Measurements from ENCODE around the gene NOL8.

NOL8 gene

GRCh38 chr9:92325269-92325990 lies at the start of gene NOL8, which contains the start of gene CENPP:
NOL8 (minus strand) TSS chr9:92325350; CDS start chr9:92324161, 1,189 bp downstream.
CENPP (plus strand) TSS chr9:92325953.
- Histone ChIP-seq H3K4me1 (ENCODE audit: insufficient read depth, low read length) (peaks cover 21% of the 10 kb centered on the region), H3K27me3 (ENCODE audit: insufficient read depth, low read length) (no peaks in the 10 kb centered on the region), H3K9me3 (ENCODE audit: low read length) (no peaks in the 10 kb centered on the region), H3K36me3 (ENCODE audit: insufficient read depth, low read length) (peaks cover 22% of the 10 kb centered on the region), H3K4me3 (ENCODE audit: low read length) (peak within 1 kb of the TSS; percentile 88), H2AFZ (ENCODE audit: low read depth, low read length) (peak within 1 kb of the TSS; percentile 98)

GRCh38 chr9:92373167-92373566 lies 48.0 kb upstream of the NOL8 start:
- Histone ChIP-seq H2AFZ (ENCODE audit: low read depth, low read length) (no peak overlapping the region), H3K27me3 (ENCODE audit: insufficient read depth, low read length) (no peaks in the 10 kb centered on the region), H3K9me3 (ENCODE audit: low read length) (no peaks in the 10 kb centered on the region), H3K36me3 (ENCODE audit: insufficient read depth, low read length) (no peaks in the 10 kb centered on the region), H3K4me3 (ENCODE audit: low read length) (no peak overlapping the region), H3K4me1 (ENCODE audit: insufficient read depth, low read length) (no peaks in the 10 kb centered on the region)

- no peaks in the 10 kb centered on the region for H3K36me3 ChIP-seq (ENCODE audit: insufficient read depth, low read length)
- no peaks in the 10 kb centered on the region for H3K27me3 ChIP-seq (ENCODE audit: insufficient read depth, low read length)
- H3K4me1 ChIP-seq (ENCODE audit: insufficient read depth, low read length), result no peaks in the 10 kb centered on the region
- H3K9me3 ChIP-seq (ENCODE audit: low read length), result no peaks in the 10 kb centered on the region
- H3K4me3 ChIP-seq (ENCODE audit: low read length), result no peak overlapping the region
- peak overlapping the region; percentile 0 for H2AFZ ChIP-seq (ENCODE audit: low read depth, low read length)
Measured at GRCh38 chr9:92369075-92369474, 43.9 kb upstream of the NOL8 start.

GRCh38 chr9:92360083-92360482 lies 34.9 kb upstream of the NOL8 start:
- Histone ChIP-seq H3K4me3 (ENCODE audit: low read length) (no peak overlapping the region), H3K4me1 (ENCODE audit: insufficient read depth, low read length) (peaks cover 6% of the 10 kb centered on the region), H3K36me3 (ENCODE audit: insufficient read depth, low read length) (no peaks in the 10 kb centered on the region), H3K9me3 (ENCODE audit: low read length) (no peaks in the 10 kb centered on the region), H2AFZ (ENCODE audit: low read depth, low read length) (no peak overlapping the region), H3K27me3 (ENCODE audit: insufficient read depth, low read length) (no peaks in the 10 kb centered on the region)

GRCh38 chr9:92359394-92359995 lies 34.3 kb upstream of the NOL8 start:
- H3K4me3 ChIP-seq (ENCODE audit: low read length), result no peak overlapping the region
- no peaks in the 10 kb centered on the region for H3K27me3 ChIP-seq (ENCODE audit: insufficient read depth, low read length)
- no peaks in the 10 kb centered on the region for H3K9me3 ChIP-seq (ENCODE audit: low read length)
- no peaks in the 10 kb centered on the region for H3K36me3 ChIP-seq (ENCODE audit: insufficient read depth, low read length)
- peaks cover 6% of the 10 kb centered on the region for H3K4me1 ChIP-seq (ENCODE audit: insufficient read depth, low read length)
- H2AFZ ChIP-seq (ENCODE audit: low read depth, low read length), result peak overlapping the region; percentile 82

- no peaks in the 10 kb centered on the region for H3K36me3 ChIP-seq (ENCODE audit: insufficient read depth, low read length)
- no peaks in the 10 kb centered on the region for H3K27me3 ChIP-seq (ENCODE audit: insufficient read depth, low read length)
- H3K4me3 ChIP-seq (ENCODE audit: low read length), result no peak overlapping the region
- peaks cover 4% of the 10 kb centered on the region for H3K9me3 ChIP-seq (ENCODE audit: low read length)
- H3K4me1 ChIP-seq (ENCODE audit: insufficient read depth, low read length), result no peaks in the 10 kb centered on the region
- H2AFZ ChIP-seq (ENCODE audit: low read depth, low read length), result no peak overlapping the region
Measured at GRCh38 chr9:92353051-92353450, 27.9 kb upstream of the NOL8 start.

- no peaks in the 10 kb centered on the region for H3K36me3 ChIP-seq (ENCODE audit: insufficient read depth, low read length)
- peaks cover 4% of the 10 kb centered on the region for H3K9me3 ChIP-seq (ENCODE audit: low read length)
- H2AFZ ChIP-seq (ENCODE audit: low read depth, low read length), result no peak overlapping the region
- no peaks in the 10 kb centered on the region for H3K27me3 ChIP-seq (ENCODE audit: insufficient read depth, low read length)
- no peak overlapping the region for H3K4me3 ChIP-seq (ENCODE audit: low read length)
- H3K4me1 ChIP-seq (ENCODE audit: insufficient read depth, low read length), result no peaks in the 10 kb centered on the region
Measured at GRCh38 chr9:92350740-92351133, 25.6 kb upstream of the NOL8 start.

GRCh38 chr9:92349771-92350739 lies 24.9 kb upstream of the NOL8 start:
- no peaks in the 10 kb centered on the region for H3K36me3 ChIP-seq (ENCODE audit: insufficient read depth, low read length)
- H3K27me3 ChIP-seq (ENCODE audit: insufficient read depth, low read length), result no peaks in the 10 kb centered on the region
- H3K9me3 ChIP-seq (ENCODE audit: low read length), result peaks cover 4% of the 10 kb centered on the region
- H3K4me1 ChIP-seq (ENCODE audit: insufficient read depth, low read length), result no peaks in the 10 kb centered on the region
- H3K4me3 ChIP-seq (ENCODE audit: low read length), result no peak overlapping the region
- no peak overlapping the region for H2AFZ ChIP-seq (ENCODE audit: low read depth, low read length)

- no peaks in the 10 kb centered on the region for H3K4me1 ChIP-seq (ENCODE audit: insufficient read depth, low read length)
- H3K9me3 ChIP-seq (ENCODE audit: low read length), result no peaks in the 10 kb centered on the region
- H3K36me3 ChIP-seq (ENCODE audit: insufficient read depth, low read length), result no peaks in the 10 kb centered on the region
Measured at GRCh38 chr9:92345582-92345981, 20.4 kb upstream of the NOL8 start.

GRCh38 chr9:92342825-92343488 lies 17.8 kb upstream of the NOL8 start:
- Histone ChIP-seq H3K4me1 (ENCODE audit: insufficient read depth, low read length) (no peaks in the 10 kb centered on the region), H3K27me3 (ENCODE audit: insufficient read depth, low read length) (no peaks in the 10 kb centered on the region), H2AFZ (ENCODE audit: low read depth, low read length) (no peak overlapping the region), H3K36me3 (ENCODE audit: insufficient read depth, low read length) (no peaks in the 10 kb centered on the region), H3K4me3 (ENCODE audit: low read length) (no peak overlapping the region), H3K9me3 (ENCODE audit: low read length) (no peaks in the 10 kb centered on the region)

More at GRCh38 chr9:92345582-92345981, 20.4 kb upstream of the NOL8 start:
- Histone ChIP-seq H3K4me3 (ENCODE audit: low read length) (no peak overlapping the region), H2AFZ (ENCODE audit: low read depth, low read length) (no peak overlapping the region), H3K27me3 (ENCODE audit: insufficient read depth, low read length) (no peaks in the 10 kb centered on the region)

GRCh38 chr9:92341578-92341977 lies 16.4 kb upstream of the NOL8 start:
- no peak overlapping the region for H2AFZ ChIP-seq (ENCODE audit: low read depth, low read length)

GRCh38 chr9:92333282-92333634 lies 8.1 kb upstream of the NOL8 start:
- H2AFZ ChIP-seq (ENCODE audit: low read depth, low read length), result no peak overlapping the region
- no peak overlapping the region for H3K4me3 ChIP-seq (ENCODE audit: low read length)
- H3K36me3 ChIP-seq (ENCODE audit: insufficient read depth, low read length), result no peaks in the 10 kb centered on the region
- H3K4me1 ChIP-seq (ENCODE audit: insufficient read depth, low read length), result no peaks in the 10 kb centered on the region
- H3K9me3 ChIP-seq (ENCODE audit: low read length), result no peaks in the 10 kb centered on the region
- H3K27me3 ChIP-seq (ENCODE audit: insufficient read depth, low read length), result no peaks in the 10 kb centered on the region

More at GRCh38 chr9:92341578-92341977, 16.4 kb upstream of the NOL8 start:
- Histone ChIP-seq H3K9me3 (ENCODE audit: low read length) (no peaks in the 10 kb centered on the region), H3K36me3 (ENCODE audit: insufficient read depth, low read length) (no peaks in the 10 kb centered on the region), H3K27me3 (ENCODE audit: insufficient read depth, low read length) (no peaks in the 10 kb centered on the region), H3K4me3 (ENCODE audit: low read length) (no peak overlapping the region), H3K4me1 (ENCODE audit: insufficient read depth, low read length) (no peaks in the 10 kb centered on the region)

Measured in neuron (in vitro differentiated cells).